GM12892 (cell line): ENCODE results near the gene ACYP2.

Source experiments
- DNase-seq: peaks from one replicate; pipeline ENCODE4 v3.0.0; 2011; ENCODE audit not compliant: insufficient read length
- FAIRE-seq: peaks from 2 replicates; lab custom pipeline; 2011; peaks lifted over from hg19 to GRCh38; lab: Jason Lieb, UNC
- POLR2A ChIP-seq: IDR thresholded peaks from 2 replicates; pipeline ENCODE4 v1.6.1; 2011; ENCODE audit warnings: low read depth, low read length, control low read depth
- POLR2AphosphoS5 ChIP-seq: IDR thresholded peaks from 2 replicates; pipeline ENCODE4 v1.6.1; 2011; ENCODE audit warnings: low read depth, low read length, control low read depth
- TAF1 ChIP-seq: IDR thresholded peaks from 2 replicates; pipeline ENCODE4 v1.6.1; 2011; ENCODE audit warnings: low read depth, mild to moderate bottlenecking, control low read depth, low read length, borderline replicate concordance

The ACYP2 gene

DNA sequence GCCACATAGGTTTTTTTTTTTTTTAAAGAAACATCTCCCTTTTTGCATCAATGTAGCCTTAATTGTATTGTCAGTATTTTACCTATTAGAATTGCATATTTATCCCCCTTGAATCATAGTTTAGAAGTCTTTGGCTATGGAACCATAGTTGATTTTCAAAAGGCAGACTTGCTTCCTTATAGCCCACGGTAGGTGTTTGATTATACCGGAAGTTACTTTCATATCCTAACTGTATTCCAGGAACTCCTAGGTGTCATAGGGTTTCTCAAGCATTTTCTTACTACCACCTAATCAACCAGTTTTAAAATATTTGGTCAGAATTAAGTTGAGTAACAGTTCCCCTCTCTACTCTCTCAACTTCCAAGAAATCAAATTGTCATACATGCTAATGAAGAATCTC, 227.2 kb downstream of the ACYP2 start:
- DNase-seq, result no peak
- no peak for TF ChIP-seq POLR2AphosphoS5
- no peak for TF ChIP-seq TAF1
- TF ChIP-seq POLR2A, result no peak
- no peak for FAIRE-seq

DNA sequence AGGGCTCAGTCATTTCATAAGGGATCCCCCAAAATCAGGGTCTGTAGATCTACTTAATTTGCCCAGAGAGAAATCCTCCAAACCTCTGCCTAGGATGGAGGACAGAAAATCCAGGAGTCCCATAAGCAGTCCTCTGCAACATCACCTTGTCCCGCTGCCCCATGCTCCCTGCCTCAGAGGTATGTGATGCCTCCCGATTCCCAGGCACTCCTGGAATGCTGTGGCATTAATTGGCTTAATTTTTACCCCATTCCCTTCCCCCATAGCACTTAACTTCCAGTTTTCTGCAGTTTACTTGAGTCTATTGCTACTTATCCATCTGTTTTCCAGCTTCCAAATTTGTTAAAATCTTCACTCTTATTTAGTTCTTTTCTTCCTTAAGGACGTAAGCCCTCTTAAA, 232.2 kb downstream of the ACYP2 start:
- no peak for TF ChIP-seq TAF1
- no peak for TF ChIP-seq POLR2A
- no peak for TF ChIP-seq POLR2AphosphoS5
- no peak for DNase-seq
- no peak for FAIRE-seq

DNA sequence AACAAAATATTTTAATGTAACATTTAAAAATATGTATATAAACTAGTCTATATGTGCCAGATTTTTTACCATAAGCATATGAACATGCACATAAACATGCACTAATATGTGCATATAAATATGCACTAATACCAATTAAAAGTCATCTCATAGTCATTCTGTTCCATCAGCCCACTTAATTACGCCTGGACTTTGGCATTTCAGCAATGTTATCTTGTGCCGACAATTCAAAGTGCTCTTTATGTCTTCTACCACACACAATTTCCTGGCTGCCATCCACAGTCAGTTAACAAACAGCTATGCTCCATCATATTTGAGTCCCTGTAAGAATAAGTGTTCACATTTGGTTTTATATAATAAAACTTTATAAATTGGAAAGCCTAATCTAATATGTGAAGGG, 233.2 kb downstream of the ACYP2 start:
- DNase-seq (no peak), FAIRE-seq (no peak)
- TF ChIP-seq POLR2AphosphoS5 (no peak), POLR2A (no peak), TAF1 (no peak)

DNA sequence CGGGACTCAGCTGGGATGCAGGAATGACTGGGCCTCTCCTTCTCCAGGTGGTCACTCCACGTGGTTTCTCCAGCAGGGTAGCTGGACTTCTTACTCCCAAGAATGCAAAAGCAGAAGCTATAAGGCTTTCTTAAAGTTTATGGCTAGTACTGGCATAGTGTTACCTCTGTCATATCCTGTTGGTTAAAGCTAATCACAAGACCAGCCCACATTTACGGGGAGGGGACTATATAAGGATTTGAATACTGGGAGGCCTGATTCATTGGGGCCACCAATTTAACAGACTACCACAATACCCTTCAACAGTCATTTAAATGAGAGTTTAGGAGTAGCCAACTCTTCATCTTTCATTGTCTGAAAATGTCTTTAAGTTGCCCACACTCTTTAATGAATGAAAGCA, 235.0 kb downstream of the ACYP2 start:
- no peak for DNase-seq
- FAIRE-seq, result no peak
- TF ChIP-seq POLR2A (no peak), POLR2AphosphoS5 (no peak), TAF1 (no peak)

DNA sequence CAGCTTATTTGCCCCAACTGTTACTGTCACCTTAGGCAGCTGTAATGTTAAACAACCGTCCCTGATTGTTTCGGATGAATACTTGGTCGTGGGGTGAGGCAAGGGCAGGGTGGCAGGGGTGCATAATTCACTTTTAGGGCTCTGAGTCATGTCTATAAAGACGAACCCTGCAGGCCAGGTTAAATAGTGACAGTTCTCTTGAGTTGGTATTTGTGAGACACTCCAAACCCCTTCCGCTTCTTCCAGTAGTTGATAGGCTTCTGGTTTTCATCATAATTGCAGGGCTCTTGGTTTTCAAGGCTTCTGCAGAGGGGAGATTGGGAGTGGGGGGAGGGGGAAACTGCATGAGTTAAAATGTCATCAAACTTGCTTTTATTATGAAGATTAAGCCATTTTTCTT, 237.8 kb downstream of the ACYP2 start:
- DNase-seq, result no peak
- TF ChIP-seq POLR2A (no peak), POLR2AphosphoS5 (no peak), TAF1 (no peak)
- FAIRE-seq, result no peak
